Measurements from ENCODE around the gene ELL. TPM values are rescaled to one million over a fixed set of nuclear protein-coding genes. Genes with fewer than 3 reads are reported as not detected.

The ELL gene
- polyA plus RNA-seq, 3 donors, result 12.2 to 35.3 (median 12.6) TPM

DNA sequence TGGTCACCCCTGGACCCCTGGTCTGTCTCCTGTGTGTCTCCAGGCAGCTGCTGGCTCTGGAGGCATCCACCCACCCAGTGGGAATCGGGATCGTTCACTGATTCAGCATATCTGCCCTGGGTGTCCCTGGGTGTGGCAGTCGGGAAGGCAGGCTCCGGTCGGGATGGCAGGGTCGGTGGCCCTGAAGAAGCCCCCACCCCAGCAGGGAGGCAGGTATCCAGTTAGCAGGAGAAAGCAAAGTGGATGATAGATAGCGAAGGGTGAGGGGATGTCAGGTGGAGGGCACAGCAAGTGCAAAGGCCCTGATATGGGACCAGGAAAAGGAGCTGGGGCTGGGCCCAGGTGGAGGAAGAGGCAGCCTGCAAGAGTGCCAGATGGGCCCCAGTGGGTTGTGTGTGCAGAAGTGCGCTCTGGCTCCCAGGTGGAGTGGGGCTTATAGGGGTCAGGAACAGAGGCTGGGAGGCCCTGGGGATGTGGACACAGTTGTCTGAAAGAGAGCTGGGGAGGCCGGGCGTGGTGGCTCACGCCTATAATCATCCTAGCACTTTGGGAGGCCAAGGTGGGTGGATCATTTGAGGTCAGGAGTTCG, 100.4 kb downstream of the ELL start:
- H3K4me2 ChIP-seq (replicated peaks; ENCODE audit: extremely low read depth, low read length, poor library complexity, severe bottlenecking), result peak overlapping the region; percentile 91
- WGBS (ENCODE audit: insufficient coverage), result 89% methylated on average over 5 of the region's 12 CpGs
- H3K9ac ChIP-seq (ENCODE audit: insufficient read depth, low read length, poor library complexity, severe bottlenecking), result no peak overlapping the region
- no peaks in the 10 kb centered on the region for H3K36me3 ChIP-seq (replicated peaks in 1 of 2; ENCODE audit: control insufficient read depth in 1 of 2, insufficient read depth in 2 of 2, low read length in 2 of 2)
- peaks cover 53% of the 10 kb centered on the region for H3K79me2 ChIP-seq (ENCODE audit: insufficient read depth, low read length)
- no peak for DNase-seq
- TF ChIP-seq, protein P1, sequence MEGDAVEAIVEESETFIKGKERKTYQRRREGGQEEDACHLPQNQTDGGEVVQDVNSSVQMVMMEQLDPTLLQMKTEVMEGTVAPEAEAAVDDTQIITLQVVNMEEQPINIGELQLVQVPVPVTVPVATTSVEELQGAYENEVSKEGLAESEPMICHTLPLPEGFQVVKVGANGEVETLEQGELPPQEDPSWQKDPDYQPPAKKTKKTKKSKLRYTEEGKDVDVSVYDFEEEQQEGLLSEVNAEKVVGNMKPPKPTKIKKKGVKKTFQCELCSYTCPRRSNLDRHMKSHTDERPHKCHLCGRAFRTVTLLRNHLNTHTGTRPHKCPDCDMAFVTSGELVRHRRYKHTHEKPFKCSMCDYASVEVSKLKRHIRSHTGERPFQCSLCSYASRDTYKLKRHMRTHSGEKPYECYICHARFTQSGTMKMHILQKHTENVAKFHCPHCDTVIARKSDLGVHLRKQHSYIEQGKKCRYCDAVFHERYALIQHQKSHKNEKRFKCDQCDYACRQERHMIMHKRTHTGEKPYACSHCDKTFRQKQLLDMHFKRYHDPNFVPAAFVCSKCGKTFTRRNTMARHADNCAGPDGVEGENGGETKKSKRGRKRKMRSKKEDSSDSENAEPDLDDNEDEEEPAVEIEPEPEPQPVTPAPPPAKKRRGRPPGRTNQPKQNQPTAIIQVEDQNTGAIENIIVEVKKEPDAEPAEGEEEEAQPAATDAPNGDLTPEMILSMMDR (IDR thresholded peaks at IDR 0.05), result no peak
- Mint-ChIP-seq H3K4me1 (peaks cover 63% of the 10 kb centered on the region), H3K27me3 (ENCODE audit: low read depth in 3 of 3) (peaks cover 0 to 6% (median 2%) of the 10 kb centered on the region in 3 donors), H3K9me3 (peaks cover 0 to 3% (median 0%) of the 10 kb centered on the region in 7 donors), H3K4me3 (peak overlapping the region in 1 of 2 donors; percentile 91), H3K36me3 (peaks cover 7 to 23% of the 10 kb centered on the region in 2 donors), H3K27ac (peak overlapping the region in 1 of 7 donors; percentile 63)
- no peak overlapping the region for H2AFZ ChIP-seq (ENCODE audit: insufficient read depth, low read depth, low read length, poor library complexity, severe bottlenecking)
- H4K20me1 ChIP-seq (ENCODE audit: insufficient read depth, low read length), result peaks cover 65% of the 10 kb centered on the region
- H3K4me1 ChIP-seq (ENCODE audit: control insufficient read depth in 1 of 2, insufficient read depth in 2 of 2, low read length in 2 of 2), result peaks cover 44 to 63% of the 10 kb centered on the region in 2 donors
- H3K9me3 ChIP-seq (replicated peaks in 1 of 2; ENCODE audit: control insufficient read depth in 1 of 2, insufficient read depth in 1 of 2, low read length in 2 of 2), result no peaks in the 10 kb centered on the region
- H3K27me3 ChIP-seq (ENCODE audit: control insufficient read depth in 2 of 2, insufficient read depth in 2 of 2, low read length in 2 of 2), result no peaks in the 10 kb centered on the region
- H3K27ac ChIP-seq (ENCODE audit: low read depth in 1 of 2, low read length in 2 of 2), result no peak overlapping the region
- H3K4me3 ChIP-seq (replicated peaks in 1 of 3; ENCODE audit: low read depth in 2 of 3, low read length in 3 of 3), result peak overlapping the region in 1 of 3 experiments; percentile 74
- intact Hi-C loops (cut with micrococcal nuclease), result no loop called here

DNA sequence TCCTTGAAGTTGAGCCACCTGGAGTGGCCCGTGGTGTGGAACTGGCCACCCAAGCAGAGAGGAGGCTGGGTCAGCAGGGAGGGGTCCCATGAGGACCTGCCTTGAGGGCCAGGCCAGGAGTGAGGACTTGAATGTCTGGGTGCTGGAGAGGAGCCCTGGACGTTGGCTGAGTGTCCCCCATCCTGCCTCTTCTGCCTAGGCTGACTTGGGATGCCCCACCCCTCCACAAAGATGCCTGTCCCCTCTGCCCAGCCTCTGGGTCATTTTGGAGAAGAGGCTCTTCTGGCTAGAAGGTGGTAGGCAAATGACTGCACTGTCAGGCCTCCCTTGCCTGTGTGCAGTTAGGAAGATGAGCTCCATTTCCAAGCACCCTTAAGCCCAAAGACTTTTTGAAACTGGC, 100.9 kb downstream of the ELL start:
- DNase-seq, result no peak
- Histone ChIP-seq H3K27ac (ENCODE audit: low read depth in 1 of 2, low read length in 2 of 2) (no peak overlapping the region), H3K4me1 (ENCODE audit: control insufficient read depth in 1 of 2, insufficient read depth in 2 of 2, low read length in 2 of 2) (peaks cover 50 to 68% of the 10 kb centered on the region in 2 donors), H3K4me2 (replicated peaks; ENCODE audit: extremely low read depth, low read length, poor library complexity, severe bottlenecking) (peak overlapping the region; percentile 91), H2AFZ (ENCODE audit: insufficient read depth, low read depth, low read length, poor library complexity, severe bottlenecking) (no peak overlapping the region), H3K9ac (ENCODE audit: insufficient read depth, low read length, poor library complexity, severe bottlenecking) (no peak overlapping the region), H3K4me3 (replicated peaks in 1 of 3; ENCODE audit: low read depth in 2 of 3, low read length in 3 of 3) (peak overlapping the region in 1 of 3 experiments; percentile 74), H3K9me3 (replicated peaks in 1 of 2; ENCODE audit: control insufficient read depth in 1 of 2, insufficient read depth in 1 of 2, low read length in 2 of 2) (no peaks in the 10 kb centered on the region), H3K36me3 (replicated peaks in 1 of 2; ENCODE audit: control insufficient read depth in 1 of 2, insufficient read depth in 2 of 2, low read length in 2 of 2) (no peaks in the 10 kb centered on the region), H4K20me1 (ENCODE audit: insufficient read depth, low read length) (peaks cover 60% of the 10 kb centered on the region), H3K27me3 (ENCODE audit: control insufficient read depth in 2 of 2, insufficient read depth in 2 of 2, low read length in 2 of 2) (no peaks in the 10 kb centered on the region), H3K79me2 (ENCODE audit: insufficient read depth, low read length) (peaks cover 50% of the 10 kb centered on the region)
- peaks cover 0 to 6% (median 2%) of the 10 kb centered on the region in 3 donors for H3K27me3 Mint-ChIP-seq (ENCODE audit: low read depth in 3 of 3)
- H3K27ac Mint-ChIP-seq, result peak overlapping the region in 2 of 7 donors; percentile 41 to 53
- intact Hi-C loops (cut with micrococcal nuclease), result no loop called here
- peak overlapping the region; percentile 83 to 91 for H3K4me3 Mint-ChIP-seq
- H3K36me3 Mint-ChIP-seq, result peaks cover 7 to 23% of the 10 kb centered on the region in 2 donors
- TF ChIP-seq, protein P1 (IDR thresholded peaks at IDR 0.05), result no peak
- 60% methylated on average over 1 of the region's 2 CpGs for WGBS (ENCODE audit: insufficient coverage)
- H3K9me3 Mint-ChIP-seq, result peaks cover 0 to 3% (median 0%) of the 10 kb centered on the region in 7 donors
- peaks cover 67% of the 10 kb centered on the region for H3K4me1 Mint-ChIP-seq

Data from CD14-positive monocyte (primary cell).